HepG2 (cell line): ENCODE data around the gene GAR1. TPM values are rescaled to one million over a fixed set of nuclear protein-coding genes. Genes with fewer than 3 reads are reported as not detected.

Experiments used
- BRD4 ChIP-seq: sonication (generic); formaldehyde crosslinking; IDR thresholded peaks from 2 replicates; pipeline ENCODE4 v1.4.0; 2020; ENCODE audit warnings: missing genetic modification reagents
- KDM6A ChIP-seq: IDR thresholded peaks from 2 replicates; pipeline ENCODE4 v1.6.1; 2016; ENCODE audit warnings: low read depth
- KIAA2018 ChIP-seq: sonication (generic); formaldehyde crosslinking; IDR thresholded peaks from 2 replicates; pipeline ENCODE4 v1.5.0; 2020; ENCODE audit warnings: mild to moderate bottlenecking, missing genetic modification reagents, borderline replicate concordance
- ZNF280D ChIP-seq: sonication (generic); formaldehyde crosslinking; IDR thresholded peaks from 2 replicates; pipeline ENCODE4 v1.5.1; 2020; ENCODE audit warnings: mild to moderate bottlenecking, missing genetic modification reagents
- ZNF850 ChIP-seq: sonication (generic); formaldehyde crosslinking; conservative IDR thresholded peaks from 2 replicates; pipeline ENCODE4 v1.9.0; 2021; ENCODE audit warnings: mild to moderate bottlenecking, missing genetic modification reagents
- polyA plus RNA-seq, 8 experiments: library from polyadenylated mRNA; depleted of rRNA in 3 of 8; stranded (reverse) in 7 of 8; unstranded in 1 of 8; fragments of >200 nt; fragmentation: Illumina TruSeq in 4 of 8; extraction: Trizol in 4 of 8; gene quantifications; 2 replicates each; pipeline versions ENCODE4 v1.2.1 to v1.2.3, GENCODE V29; 2011 to 2016; ENCODE audit warnings: low read depth in 4 of 8, missing spikeins in 1 of 8, mixed read lengths in 1 of 8; ENCODE audit not compliant: insufficient read depth in 1 of 8
- total RNA-seq, 5 experiments: library from RNA; depleted of rRNA; stranded (reverse); fragments of >200 nt; fragmentation: Illumina TruSeq; extraction: Trizol; gene quantifications; 2 replicates each; pipeline ENCODE4 v1.2.3, GENCODE V29; 2016; ENCODE audit warnings: low read depth in 1 of 5

GAR1 gene
- total and polyA plus RNA-seq, 2 of the 13 experiments (the other 11 are each of a cell fraction or from before 2014, with no cell fraction given), result 11.3 to 11.4 TPM

GRCh38 chr4:109810552-109811387, 4.8 kb upstream of the GAR1 start (continued):
- no peak for TF ChIP-seq KIAA2018 (CRISPR knock-in tag)
- no peak for TF ChIP-seq ZNF850
- TF ChIP-seq BRD4 (CRISPR knock-in tag), result no peak
- no peak for TF ChIP-seq ZNF280D (CRISPR knock-in tag)
- no peak for TF ChIP-seq KDM6A (CRISPR knock-in tag)
